IPS-18a (cell line): Measurements from ENCODE around the gene ALB.
"Not testable (repeated sequence)": the region's sequence is repeated elsewhere in the genome, so short reads cannot be mapped to it uniquely, and the experiment has no call there.

Experiments used
- H3K27ac ChIP-seq: one replicate; pipeline ENCODE4 v1.5.1; 2013; ENCODE audit warnings: low read length
- H3K27me3 ChIP-seq: one replicate; pipeline ENCODE4 v1.6.1; 2013; ENCODE audit warnings: mild to moderate bottlenecking, low read length; ENCODE audit not compliant: control insufficient read depth, insufficient read depth
- H3K36me3 ChIP-seq: one replicate; pipeline ENCODE4 v1.6.1; 2013; ENCODE audit warnings: low read depth, low read length; ENCODE audit not compliant: control insufficient read depth
- H3K4me1 ChIP-seq: one replicate; pipeline ENCODE4 v1.6.1; 2013; ENCODE audit warnings: low read depth, low read length; ENCODE audit not compliant: control insufficient read depth
- H3K4me3 ChIP-seq: one replicate; pipeline ENCODE4 v1.5.1; 2013; ENCODE audit warnings: low read length
- H3K9ac ChIP-seq: one replicate; pipeline ENCODE4 v1.6.1; 2013; ENCODE audit warnings: mild to moderate bottlenecking, low read length, moderate library complexity
- H3K9me3 ChIP-seq: one replicate; pipeline ENCODE4 v1.6.1; 2013; ENCODE audit warnings: low read depth, low read length; ENCODE audit not compliant: control insufficient read depth

ALB gene

GRCh38 chr4:73389663-73390062 lies 14.4 kb upstream of the ALB start:
- not testable (repeated sequence) for H3K9ac ChIP-seq, H3K36me3 ChIP-seq, H3K27me3 ChIP-seq, H3K4me3 ChIP-seq, H3K27ac ChIP-seq, H3K4me1 ChIP-seq, H3K9me3 ChIP-seq

- H3K27me3 ChIP-seq, result no peaks in the 10 kb centered on the region
- no peaks in the 10 kb centered on the region for H3K4me1 ChIP-seq
Measured at GRCh38 chr4:73391774-73392173, 12.3 kb upstream of the ALB start.

GRCh38 chr4:73392936-73393335 lies 11.2 kb upstream of the ALB start:
- no peaks in the 10 kb centered on the region for H3K9me3 ChIP-seq
- H3K4me1 ChIP-seq, result no peaks in the 10 kb centered on the region
- H3K27ac ChIP-seq, result no peak overlapping the region
- no peak overlapping the region for H3K9ac ChIP-seq
- no peak overlapping the region for H3K4me3 ChIP-seq
- H3K36me3 ChIP-seq, result no peaks in the 10 kb centered on the region
- no peaks in the 10 kb centered on the region for H3K27me3 ChIP-seq

More at GRCh38 chr4:73391774-73392173, 12.3 kb upstream of the ALB start:
- H3K36me3 ChIP-seq, result no peaks in the 10 kb centered on the region
- H3K4me3 ChIP-seq, result no peak overlapping the region
- H3K27ac ChIP-seq, result no peak overlapping the region
- no peak overlapping the region for H3K9ac ChIP-seq
- H3K9me3 ChIP-seq, result no peaks in the 10 kb centered on the region

DNA sequence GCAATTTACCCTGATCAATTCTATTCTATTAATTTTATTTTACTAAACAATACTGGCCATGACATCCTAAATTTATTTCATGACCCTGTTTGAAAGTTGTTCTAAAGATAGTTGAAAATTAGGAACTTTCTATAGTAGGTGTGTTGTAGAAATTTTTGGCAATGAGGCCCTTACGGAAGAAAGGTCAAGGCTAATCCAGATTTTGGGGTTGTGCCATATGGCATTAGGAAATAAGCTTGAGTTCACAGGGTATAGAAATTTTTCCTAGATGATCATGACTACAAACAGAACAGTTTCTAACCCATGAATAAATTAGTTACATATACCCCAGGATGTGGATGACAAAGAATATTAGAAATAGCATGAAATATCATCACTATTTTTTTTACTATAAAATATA lies 7.8 kb upstream of the ALB start:
- no peaks in the 10 kb centered on the region for H3K9me3 ChIP-seq
- H3K4me3 ChIP-seq, result no peak overlapping the region
- H3K27me3 ChIP-seq, result no peaks in the 10 kb centered on the region
- H3K27ac ChIP-seq, result no peak overlapping the region
- no peaks in the 10 kb centered on the region for H3K4me1 ChIP-seq
- no peak overlapping the region for H3K9ac ChIP-seq
- no peaks in the 10 kb centered on the region for H3K36me3 ChIP-seq

GRCh38 chr4:73396993-73397972 lies 6.8 kb upstream of the ALB start:
- no peaks in the 10 kb centered on the region for H3K27me3 ChIP-seq

GRCh38 chr4:73401412-73401811 lies 2.7 kb upstream of the ALB start:
- H3K9me3 ChIP-seq, result no peaks in the 10 kb centered on the region
- no peak overlapping the region for H3K4me3 ChIP-seq
- no peaks in the 10 kb centered on the region for H3K27me3 ChIP-seq
- H3K9ac ChIP-seq, result no peak overlapping the region
- no peaks in the 10 kb centered on the region for H3K4me1 ChIP-seq
- H3K27ac ChIP-seq, result no peak overlapping the region
- no peaks in the 10 kb centered on the region for H3K36me3 ChIP-seq

More at GRCh38 chr4:73396993-73397972, 6.8 kb upstream of the ALB start:
- Histone ChIP-seq H3K9me3 (no peaks in the 10 kb centered on the region), H3K9ac (no peak overlapping the region), H3K27ac (no peak overlapping the region), H3K36me3 (no peaks in the 10 kb centered on the region), H3K4me3 (no peak overlapping the region), H3K4me1 (no peaks in the 10 kb centered on the region)

GRCh38 chr4:73404457-73404856 lies 370 bp downstream of the ALB start:
- H3K36me3 ChIP-seq, result no peaks in the 10 kb centered on the region
- H3K4me3 ChIP-seq, result no peak overlapping the region
- H3K27ac ChIP-seq, result no peak overlapping the region
- no peaks in the 10 kb centered on the region for H3K27me3 ChIP-seq
- no peak overlapping the region for H3K9ac ChIP-seq
- H3K4me1 ChIP-seq, result peaks cover 12% of the 10 kb centered on the region
- H3K9me3 ChIP-seq, result no peaks in the 10 kb centered on the region

DNA sequence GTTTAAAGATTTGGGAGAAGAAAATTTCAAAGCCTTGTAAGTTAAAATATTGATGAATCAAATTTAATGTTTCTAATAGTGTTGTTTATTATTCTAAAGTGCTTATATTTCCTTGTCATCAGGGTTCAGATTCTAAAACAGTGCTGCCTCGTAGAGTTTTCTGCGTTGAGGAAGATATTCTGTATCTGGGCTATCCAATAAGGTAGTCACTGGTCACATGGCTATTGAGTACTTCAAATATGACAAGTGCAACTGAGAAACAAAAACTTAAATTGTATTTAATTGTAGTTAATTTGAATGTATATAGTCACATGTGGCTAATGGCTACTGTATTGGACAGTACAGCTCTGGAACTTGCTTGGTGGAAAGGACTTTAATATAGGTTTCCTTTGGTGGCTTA lies 1.1 kb downstream of the ALB start:
- Histone ChIP-seq H3K4me1 (peaks cover 12% of the 10 kb centered on the region), H3K27me3 (no peaks in the 10 kb centered on the region)

GRCh38 chr4:73406548-73406875 lies 2.4 kb downstream of the ALB start:
- no peaks in the 10 kb centered on the region for H3K36me3 ChIP-seq
- no peak overlapping the region for H3K27ac ChIP-seq

More for the DNA sequence above, 1.1 kb downstream of the ALB start:
- H3K4me3 ChIP-seq, result no peak overlapping the region
- H3K9me3 ChIP-seq, result no peaks in the 10 kb centered on the region
- no peak overlapping the region for H3K9ac ChIP-seq
- H3K27ac ChIP-seq, result no peak overlapping the region
- no peaks in the 10 kb centered on the region for H3K36me3 ChIP-seq

DNA sequence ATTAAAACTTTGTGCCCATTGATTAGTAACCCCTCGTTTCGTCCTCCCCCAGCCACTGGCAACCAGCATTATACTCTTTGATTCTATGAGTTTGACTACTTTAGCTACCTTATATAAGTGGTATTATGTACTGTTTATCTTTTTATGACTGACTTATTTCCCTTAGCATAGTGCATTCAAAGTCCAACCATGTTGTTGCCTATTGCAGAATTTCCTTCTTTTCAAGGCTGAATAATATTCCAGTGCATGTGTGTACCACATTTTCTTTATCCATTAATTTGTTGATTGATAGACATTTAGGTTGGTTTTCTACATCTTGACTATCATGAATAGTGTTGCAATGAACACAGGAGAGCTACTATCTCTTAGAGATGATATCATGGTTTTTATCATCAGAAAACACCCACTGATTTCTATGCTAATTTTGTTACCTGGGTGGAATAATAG lies 3.2 kb downstream of the ALB start:
- Histone ChIP-seq H3K27ac (no peak overlapping the region), H3K4me3 (no peak overlapping the region), H3K4me1 (peaks cover 12% of the 10 kb centered on the region), H3K27me3 (no peaks in the 10 kb centered on the region), H3K9me3 (no peaks in the 10 kb centered on the region), H3K36me3 (no peaks in the 10 kb centered on the region), H3K9ac (no peak overlapping the region)

More at GRCh38 chr4:73406548-73406875, 2.4 kb downstream of the ALB start:
- Histone ChIP-seq H3K4me1 (peaks cover 12% of the 10 kb centered on the region), H3K9me3 (no peaks in the 10 kb centered on the region), H3K9ac (no peak overlapping the region), H3K4me3 (no peak overlapping the region), H3K27me3 (no peaks in the 10 kb centered on the region)

DNA sequence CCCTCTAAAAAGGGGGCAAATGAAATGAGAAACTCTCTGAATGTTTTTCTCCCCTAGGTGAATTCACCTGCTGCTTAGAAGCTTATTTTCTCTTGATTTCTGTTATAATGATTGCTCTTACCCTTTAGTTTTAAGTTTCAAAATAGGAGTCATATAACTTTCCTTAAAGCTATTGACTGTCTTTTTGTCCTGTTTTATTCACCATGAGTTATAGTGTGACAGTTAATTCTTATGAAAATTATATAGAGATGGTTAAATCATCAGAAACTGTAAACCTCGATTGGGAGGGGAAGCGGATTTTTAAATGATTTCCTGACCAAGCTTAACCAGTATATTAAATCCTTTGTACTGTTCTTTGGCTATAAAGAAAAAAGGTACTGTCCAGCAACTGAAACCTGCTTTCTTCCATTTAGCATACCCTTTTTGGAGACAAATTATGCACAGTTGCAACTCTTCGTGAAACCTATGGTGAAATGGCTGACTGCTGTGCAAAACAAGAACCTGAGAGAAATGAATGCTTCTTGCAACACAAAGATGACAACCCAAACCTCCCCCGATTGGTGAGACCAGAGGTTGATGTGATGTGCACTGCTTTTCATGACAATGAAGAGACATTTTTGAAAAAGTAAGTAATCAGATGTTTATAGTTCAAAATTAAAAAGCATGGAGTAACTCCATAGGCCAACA lies 4.2 kb downstream of the ALB start:
- H3K9ac ChIP-seq, result no peak overlapping the region
- H3K9me3 ChIP-seq, result no peaks in the 10 kb centered on the region
- no peak overlapping the region for H3K4me3 ChIP-seq

More for the DNA sequence above, 4.2 kb downstream of the ALB start:
- no peak overlapping the region for H3K27ac ChIP-seq
- peaks cover 12% of the 10 kb centered on the region for H3K4me1 ChIP-seq
- H3K27me3 ChIP-seq, result no peaks in the 10 kb centered on the region
- no peaks in the 10 kb centered on the region for H3K36me3 ChIP-seq
